IPS DF 6.9 (cell line): ENCODE measurements around the gene ZNF778.

Experiments used
- DNase-seq: peaks from one replicate; pipeline ENCODE4 v3.0.0-alpha.2; 2013; ENCODE audit warnings: low read depth, low spot score
- H3K27ac ChIP-seq: one replicate; pipeline ENCODE4 v1.5.1; 2013; ENCODE audit warnings: low read length, control low read depth
- H3K27me3 ChIP-seq: 2 replicates; pipeline ENCODE4 v1.6.1; 2013; ENCODE audit warnings: mild to moderate bottlenecking, low read length; ENCODE audit not compliant: control insufficient read depth, insufficient read depth
- H3K36me3 ChIP-seq: 2 replicates; pipeline ENCODE4 v1.6.1; 2013; ENCODE audit warnings: low read length; ENCODE audit not compliant: control insufficient read depth, insufficient read depth
- H3K4me1 ChIP-seq: 2 replicates; pipeline ENCODE4 v1.6.1; 2013; ENCODE audit warnings: low read length; ENCODE audit not compliant: control insufficient read depth, insufficient read depth
- H3K4me3 ChIP-seq: 2 replicates; pipeline ENCODE4 v1.5.1; 2013; ENCODE audit warnings: mild to moderate bottlenecking, low read length
- H3K9me3 ChIP-seq: 2 replicates; pipeline ENCODE4 v1.6.1; 2013; ENCODE audit warnings: low read length, inconsistent platforms; ENCODE audit not compliant: control insufficient read depth, insufficient read depth
- WGBS: extraction: QIAGEN DNeasy Blood & Tissue Kit; methylation state at CpG from one replicate; pipeline ENCODE4 v1.1.7; 2013; ENCODE audit warnings: mixed read lengths, missing lambda C conversion rate; ENCODE audit not compliant: insufficient read length, insufficient coverage; 5-methylcytosine and 5-hydroxymethylcytosine counted together

ZNF778 gene

GRCh38 chr16:89279666-89280481 lies 62.4 kb downstream of the ZNF778 start:
- Histone ChIP-seq H3K27me3 (no peaks in the 10 kb centered on the region), H3K9me3 (no peaks in the 10 kb centered on the region), H3K4me3 (no peak overlapping the region), H3K27ac (no peak overlapping the region), H3K4me1 (no peaks in the 10 kb centered on the region), H3K36me3 (peaks cover 36% of the 10 kb centered on the region)
- DNase-seq = no peak
- WGBS = no CpG with 5 or more reads among the region's 65 CpGs

DNA sequence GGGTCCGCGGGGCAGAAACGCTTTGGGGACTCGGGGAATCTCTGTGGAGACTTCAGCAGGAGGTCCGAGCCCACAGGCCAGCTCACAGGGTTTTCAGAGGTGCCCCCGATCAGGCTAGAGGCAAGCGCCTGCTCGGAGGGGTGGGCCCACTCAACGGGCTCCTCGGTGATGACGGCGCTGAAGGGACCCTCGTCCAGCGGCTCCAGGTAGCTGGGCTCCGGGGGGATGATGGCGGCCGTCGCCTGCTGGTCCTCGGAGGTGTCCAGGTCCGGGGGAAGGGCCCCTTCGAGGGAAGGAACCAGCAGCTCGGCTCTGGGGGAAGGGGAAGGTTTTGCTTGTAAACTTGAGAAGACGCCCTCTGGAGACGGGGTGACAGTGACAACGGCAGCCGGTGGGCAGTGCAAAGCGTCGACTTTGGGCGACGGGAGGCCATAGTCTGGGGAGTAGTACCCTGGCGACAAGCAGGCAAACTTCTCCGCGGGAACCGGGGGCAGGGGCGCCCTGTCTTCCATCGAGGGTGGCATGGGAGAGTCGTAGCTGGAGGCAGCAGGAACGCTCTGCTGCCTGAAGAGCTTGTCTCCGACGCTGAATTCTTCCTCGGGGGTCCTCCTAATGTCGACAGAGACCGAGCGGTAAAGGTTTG lies 63.2 kb downstream of the ZNF778 start:
- H3K36me3 ChIP-seq = peaks cover 43% of the 10 kb centered on the region
- DNase-seq = no peak
- WGBS = no CpG with 5 or more reads among the region's 44 CpGs

DNA sequence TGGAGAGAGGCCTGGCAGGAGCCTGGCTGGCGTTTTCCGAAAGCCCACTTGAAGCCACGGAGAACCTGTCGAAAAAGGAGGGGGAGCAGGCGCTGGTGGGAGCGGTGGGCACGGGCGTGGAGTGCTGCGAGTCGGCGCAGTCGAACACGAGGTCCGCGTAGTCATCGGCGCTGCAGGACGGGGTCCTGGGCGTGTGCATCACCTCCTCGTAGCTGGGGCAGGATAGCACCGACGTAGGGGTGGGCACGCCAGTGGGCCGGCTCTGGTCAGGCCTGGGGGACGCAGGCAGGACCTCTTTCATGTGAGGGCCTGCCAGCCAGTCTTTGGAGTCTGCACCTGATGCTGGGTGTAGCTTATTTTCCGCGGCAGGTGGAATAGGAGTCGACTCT lies 63.7 kb downstream of the ZNF778 start:
- Histone ChIP-seq H3K27ac (no peak overlapping the region), H3K36me3 (peaks cover 48% of the 10 kb centered on the region), H3K4me3 (no peak overlapping the region; the same call in 1 of the 2 replicates), H3K9me3 (no peaks in the 10 kb centered on the region), H3K4me1 (no peaks in the 10 kb centered on the region), H3K27me3 (no peaks in the 10 kb centered on the region)
- WGBS = no CpG with 5 or more reads among the region's 28 CpGs
- no peak for DNase-seq

More for the DNA sequence above, 63.2 kb downstream of the ZNF778 start:
- Histone ChIP-seq H3K9me3 (no peaks in the 10 kb centered on the region), H3K4me3 (no peak overlapping the region), H3K4me1 (no peaks in the 10 kb centered on the region), H3K27me3 (no peaks in the 10 kb centered on the region), H3K27ac (no peak overlapping the region)

DNA sequence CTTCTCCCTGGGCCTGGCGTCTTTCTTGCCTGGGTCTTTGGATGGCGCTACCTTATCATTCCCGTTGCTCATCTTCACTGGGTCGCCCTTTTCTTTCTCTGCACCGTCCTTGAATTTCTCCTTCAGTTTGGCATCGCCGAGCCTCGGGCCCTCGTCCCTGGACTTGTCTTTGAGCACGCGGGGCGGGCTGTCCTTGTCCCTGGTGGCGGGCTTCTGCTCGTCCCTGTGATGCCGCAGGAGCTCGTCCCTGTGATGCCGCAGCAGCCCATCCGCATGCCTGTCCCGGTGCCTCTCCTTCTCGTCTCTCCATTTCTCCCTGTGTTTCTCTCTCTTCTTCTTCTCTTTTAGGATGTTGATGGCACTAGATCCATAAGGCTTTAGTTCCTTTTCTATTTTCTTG lies 64.3 kb downstream of the ZNF778 start:
- Histone ChIP-seq H3K27me3 (no peaks in the 10 kb centered on the region), H3K4me3 (no peak overlapping the region), H3K36me3 (peaks cover 48% of the 10 kb centered on the region), H3K9me3 (no peaks in the 10 kb centered on the region), H3K27ac (no peak overlapping the region), H3K4me1 (no peaks in the 10 kb centered on the region)
- no peak for DNase-seq
- no CpG with 5 or more reads among the region's 20 CpGs for WGBS

DNA sequence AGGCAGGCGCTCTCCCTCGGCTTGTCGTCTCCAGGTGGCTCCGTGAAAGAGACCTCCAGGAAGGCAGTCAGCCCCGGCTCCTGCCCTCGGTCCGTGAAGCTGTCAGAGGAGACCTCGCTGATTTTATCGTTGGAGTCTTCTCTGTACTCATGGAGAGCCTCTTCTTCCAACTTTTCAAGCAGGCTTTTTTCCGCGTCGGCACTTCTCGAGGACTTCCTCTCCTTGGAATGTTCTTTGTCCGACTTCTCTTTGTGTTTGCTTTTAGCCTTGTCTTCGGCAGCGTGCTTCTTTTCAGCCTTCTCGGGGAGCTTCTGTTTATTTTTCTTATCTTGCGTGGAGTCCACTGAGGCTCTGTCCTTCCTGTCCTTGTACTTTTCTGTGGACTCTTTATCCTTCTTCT lies 65.0 kb downstream of the ZNF778 start:
- H3K4me1 ChIP-seq = no peaks in the 10 kb centered on the region
- H3K36me3 ChIP-seq = peaks cover 45% of the 10 kb centered on the region
- H3K27ac ChIP-seq = no peak overlapping the region
- no peaks in the 10 kb centered on the region for H3K9me3 ChIP-seq
- DNase-seq = no peak
- H3K4me3 ChIP-seq = no peak overlapping the region
- no CpG with 5 or more reads among the region's 18 CpGs for WGBS
- H3K27me3 ChIP-seq = no peaks in the 10 kb centered on the region

- peaks cover 48% of the 10 kb centered on the region for H3K36me3 ChIP-seq
- no peak overlapping the region for H3K4me3 ChIP-seq
- H3K4me1 ChIP-seq = no peaks in the 10 kb centered on the region
- no peak for DNase-seq
- WGBS = no CpG with 5 or more reads among the region's 20 CpGs
- no peak overlapping the region for H3K27ac ChIP-seq
- H3K27me3 ChIP-seq = no peaks in the 10 kb centered on the region
- H3K9me3 ChIP-seq = no peaks in the 10 kb centered on the region
These were observed 65.9 kb downstream of the ZNF778 start for GRCh38 chr16:89283449-89283848.

- Histone ChIP-seq H3K27me3 (no peaks in the 10 kb centered on the region), H3K9me3 (no peaks in the 10 kb centered on the region), H3K36me3 (peaks cover 40% of the 10 kb centered on the region), H3K27ac (no peak overlapping the region), H3K4me3 (no peak overlapping the region), H3K4me1 (0 out of 2 replicates have a peak, but pooled peaks cover 1% of the 10 kb centered on the region)
- WGBS = no CpG with 5 or more reads among the region's 17 CpGs
- no peak for DNase-seq
These were observed 67.9 kb downstream of the ZNF778 start for GRCh38 chr16:89285381-89285780.

- H3K36me3 ChIP-seq = peaks cover 34% of the 10 kb centered on the region
- no peak overlapping the region for H3K27ac ChIP-seq
- no peaks in the 10 kb centered on the region for H3K9me3 ChIP-seq
These were observed 68.6 kb downstream of the ZNF778 start for GRCh38 chr16:89286096-89286495.

More at GRCh38 chr16:89286096-89286495, 68.6 kb downstream of the ZNF778 start:
- H3K4me3 ChIP-seq = no peak overlapping the region
- H3K27me3 ChIP-seq = no peaks in the 10 kb centered on the region
- no CpG with 5 or more reads among the region's 25 CpGs for WGBS
- peaks cover 3% of the 10 kb centered on the region; the same call in 1 of the 2 replicates for H3K4me1 ChIP-seq
- DNase-seq = no peak
